ENCODE measurements around the gene CDHR3. TPM values are rescaled to one million over a fixed set of nuclear protein-coding genes. Genes with fewer than 3 reads are reported as not detected.

Gene CDHR3
- total RNA-seq = 1 to 10 TPM; 3.5 to 3.7 TPM
- long read RNA-seq, donor 1 = 0 reads
- long read RNA-seq, donor 2, partial matches to known transcripts = 1 of 2 reads
- long read RNA-seq, donor 2, other reads (novel, unspliced or antisense) = 1 of 2 reads

DNA sequence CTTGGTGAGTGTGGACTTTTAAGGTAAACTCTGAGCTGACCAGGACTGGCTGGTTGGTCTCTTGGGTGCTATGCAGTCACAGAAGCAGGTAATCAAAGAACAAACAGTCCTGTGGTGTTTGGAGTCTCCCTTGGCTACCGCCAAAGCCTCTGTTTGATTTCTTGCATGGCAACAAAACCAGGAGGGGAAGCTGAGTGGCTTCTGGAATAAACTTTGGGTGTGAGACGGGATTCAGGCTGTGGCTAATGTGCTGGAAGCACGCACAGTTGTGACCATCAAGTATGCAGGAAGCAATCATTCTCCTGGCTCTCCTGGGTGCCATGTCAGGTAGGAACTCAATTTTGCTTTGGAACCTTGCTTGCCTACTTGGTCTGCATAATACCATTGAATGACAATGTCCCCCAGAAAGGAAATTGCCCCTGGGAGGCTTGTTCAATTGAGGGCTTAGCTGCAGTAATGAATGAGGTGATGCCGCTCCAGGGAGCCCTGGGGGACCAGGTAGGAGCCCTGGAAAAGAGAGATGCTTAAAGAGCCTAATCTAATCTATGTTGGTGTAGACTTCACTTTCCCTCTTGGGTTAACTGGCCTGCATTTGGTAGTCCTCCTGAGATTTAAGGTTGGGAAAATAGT lies at the start of gene CDHR3:
TSS of gene CDHR3 (plus strand) at position 227 of the 630 bp plus-strand sequence. CDS start at position 282, 55 bp downstream.
- intact Hi-C loops (cut with DNase I) = no loop called here
- no peak for DNase-seq (ENCODE audit: low spot score)

- intact Hi-C loops (cut with DNase I) = no loop called here
- DNase-seq (ENCODE audit: low spot score) = no peak
These were observed 49.1 kb upstream of the CDHR3 start for GRCh38 chr7:105913947-105914346.

DNA sequence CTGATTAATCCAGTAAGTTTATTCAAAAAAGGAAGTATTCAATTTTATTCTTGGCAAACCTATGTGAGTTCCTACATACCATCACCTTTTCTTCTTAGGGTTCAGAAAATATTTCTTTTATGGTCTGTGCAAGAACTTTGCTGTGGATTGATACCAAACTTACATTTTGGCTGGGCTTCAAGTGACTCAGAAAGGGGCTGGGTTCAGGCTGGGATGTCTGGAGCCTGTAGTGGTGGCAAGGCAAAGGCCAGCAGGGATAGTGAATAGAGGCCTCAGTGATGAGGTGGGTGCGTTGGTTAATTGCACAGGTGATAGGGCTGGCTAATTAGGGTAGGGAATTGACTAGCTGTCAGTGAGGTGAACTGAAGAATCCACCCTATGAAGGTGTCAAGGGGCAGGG lies 46.5 kb upstream of the CDHR3 start:
- intact Hi-C loops (cut with DNase I) = no loop called here
- DNase-seq (ENCODE audit: low spot score) = no peak

- DNase-seq (ENCODE audit: low spot score) = no peak
- intact Hi-C loops (cut with DNase I) = no loop called here
These were observed 45.4 kb upstream of the CDHR3 start for GRCh38 chr7:105917659-105918058.

GRCh38 chr7:105920766-105921165 lies 42.3 kb upstream of the CDHR3 start:
- DNase-seq (ENCODE audit: low spot score) = no peak
- intact Hi-C loops (cut with DNase I) = no loop called here

- DNase-seq (ENCODE audit: low spot score) = no peak
- intact Hi-C loops (cut with DNase I) = no loop called here
These were observed 38.1 kb upstream of the CDHR3 start for GRCh38 chr7:105924945-105925344.

- no peak for DNase-seq (ENCODE audit: low spot score)
- intact Hi-C loops (cut with DNase I) = no loop called here
These were observed 36.9 kb upstream of the CDHR3 start for GRCh38 chr7:105926131-105926530.

- intact Hi-C loops (cut with DNase I) = no loop called here
- DNase-seq (ENCODE audit: low spot score) = no peak
These were observed 31.9 kb upstream of the CDHR3 start for GRCh38 chr7:105931179-105931578.

DNA sequence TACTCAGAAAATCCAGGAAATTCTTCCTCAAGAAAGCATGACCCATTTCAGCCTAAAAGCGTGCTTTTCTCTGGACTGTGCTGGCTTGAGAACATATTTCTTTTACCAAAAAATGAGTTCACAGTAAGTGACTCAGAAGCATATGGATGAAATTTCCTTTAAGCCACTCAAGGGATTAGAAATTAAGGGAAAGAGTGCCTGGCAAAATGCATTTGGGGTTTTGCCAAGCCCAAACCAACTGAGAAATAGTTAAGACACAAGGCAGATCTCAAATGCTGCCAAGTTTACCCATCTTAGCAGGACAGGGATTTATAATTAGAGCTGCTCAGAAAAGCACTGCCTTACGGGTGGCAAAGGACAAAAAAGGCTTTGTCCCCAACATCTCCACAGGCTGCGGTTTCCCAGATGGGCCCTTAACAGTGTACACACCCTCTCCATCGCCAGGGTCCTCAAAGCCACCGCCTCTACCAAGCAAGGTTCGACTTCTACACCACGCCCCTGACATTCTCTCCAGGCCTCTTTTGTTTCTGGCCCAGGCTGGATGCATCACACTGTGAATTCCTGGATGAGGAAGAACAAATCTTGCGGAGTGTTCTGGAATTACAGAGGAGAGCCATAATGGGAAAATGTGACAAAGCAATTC lies 30.1 kb upstream of the CDHR3 start:
- intact Hi-C loops (cut with DNase I) = no loop called here
- DNase-seq (ENCODE audit: low spot score) = no peak

DNA sequence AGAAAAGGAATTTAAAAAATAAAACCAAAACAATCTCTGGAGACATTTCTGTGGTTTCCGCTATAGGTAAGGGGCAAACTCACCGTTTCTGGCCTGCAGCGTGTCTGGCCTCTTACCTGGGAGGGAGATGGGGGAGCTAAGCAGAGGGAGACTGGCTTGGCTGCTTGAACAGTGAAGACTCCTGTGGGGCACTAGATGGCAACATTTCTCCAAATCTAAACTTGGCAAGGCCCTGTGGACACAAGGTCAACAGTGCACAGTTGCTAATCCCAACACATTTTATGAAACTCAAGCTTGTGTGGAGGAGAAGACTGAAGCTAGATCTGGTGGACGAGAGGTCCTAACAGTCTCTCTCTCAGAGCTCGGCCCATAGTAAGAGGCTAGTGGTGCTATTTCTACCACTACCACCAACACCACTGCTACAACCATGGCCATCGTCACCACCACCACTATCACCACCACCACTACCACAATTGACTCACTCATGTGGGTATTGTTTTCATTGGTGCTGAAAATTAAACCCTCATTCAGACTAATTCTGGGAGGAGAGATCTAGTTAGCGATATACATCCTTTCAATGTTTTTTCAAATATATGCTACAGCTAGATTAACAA lies 28.4 kb upstream of the CDHR3 start:
- DNase-seq (ENCODE audit: low spot score) = no peak
- intact Hi-C loops (cut with DNase I) = no loop called here

DNA sequence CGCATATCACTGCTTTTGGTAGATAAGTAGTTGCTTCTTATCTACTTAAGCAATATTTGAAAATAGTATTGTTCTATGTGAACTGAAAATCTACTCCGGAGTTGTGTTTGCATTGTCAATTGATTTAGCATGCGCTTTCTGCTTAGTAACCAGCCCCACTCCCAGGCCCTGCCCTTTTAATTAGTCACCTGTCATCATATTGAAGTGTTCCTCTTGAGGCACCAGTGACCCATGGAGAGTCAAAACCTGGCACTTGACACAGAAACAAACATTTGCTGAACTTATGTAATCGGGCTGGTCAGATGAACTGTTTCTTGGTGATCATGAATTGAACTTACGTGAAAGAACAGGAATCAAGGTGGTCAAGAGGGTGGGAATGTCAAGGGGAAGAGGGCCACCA lies 27.8 kb upstream of the CDHR3 start:
- intact Hi-C loops (cut with DNase I) = no loop called here
- no peak for DNase-seq (ENCODE audit: low spot score)

DNA sequence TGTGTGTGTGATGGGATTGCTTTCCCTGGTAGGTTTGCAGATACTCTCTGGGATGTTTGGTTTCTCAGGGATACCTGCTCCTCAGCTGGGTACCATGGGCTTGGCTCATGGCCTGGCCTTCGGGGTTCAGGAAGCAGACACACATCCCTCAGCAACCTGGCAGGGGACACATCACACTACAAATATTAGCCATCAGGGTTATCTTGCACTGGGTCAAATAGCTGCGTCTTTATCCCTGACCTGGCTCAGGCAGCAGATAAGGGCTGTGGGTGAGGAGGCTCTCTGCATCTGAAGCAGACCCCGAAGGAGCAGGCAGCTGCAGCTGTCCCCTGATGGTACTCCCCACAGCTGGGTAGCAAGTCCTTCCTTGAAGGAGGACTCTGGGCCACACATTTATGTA lies 25.7 kb upstream of the CDHR3 start:
- DNase-seq (ENCODE audit: low spot score) = no peak
- intact Hi-C loops (cut with DNase I) = no loop called here

GRCh38 chr7:105940109-105940508 lies 23.0 kb upstream of the CDHR3 start:
- DNase-seq (ENCODE audit: low spot score) = no peak
- intact Hi-C loops (cut with DNase I) = no loop called here

- intact Hi-C loops (cut with DNase I) = no loop called here
- DNase-seq (ENCODE audit: low spot score) = no peak
These were observed 21.5 kb upstream of the CDHR3 start for GRCh38 chr7:105941596-105941995.

DNA sequence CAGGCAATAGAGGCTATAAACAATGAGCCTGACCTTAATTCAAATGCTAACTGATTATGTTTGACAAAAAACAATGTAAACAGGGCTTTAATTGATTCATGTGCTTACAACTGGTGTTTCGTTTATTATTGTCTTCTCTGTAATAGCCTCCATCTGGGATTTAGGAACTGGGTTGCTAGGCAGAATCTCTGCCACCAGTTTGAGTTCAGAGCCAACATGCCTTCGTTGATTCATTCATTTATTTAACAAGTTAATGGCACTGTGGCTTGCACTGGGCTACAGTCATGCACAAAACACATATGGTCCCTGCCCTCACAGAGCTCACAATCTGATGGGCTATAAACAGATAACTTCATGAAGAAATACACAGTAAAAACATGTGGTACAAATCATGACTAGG lies 19.6 kb upstream of the CDHR3 start:
- intact Hi-C loops (cut with DNase I) = no loop called here
- DNase-seq (ENCODE audit: low spot score) = no peak

DNA sequence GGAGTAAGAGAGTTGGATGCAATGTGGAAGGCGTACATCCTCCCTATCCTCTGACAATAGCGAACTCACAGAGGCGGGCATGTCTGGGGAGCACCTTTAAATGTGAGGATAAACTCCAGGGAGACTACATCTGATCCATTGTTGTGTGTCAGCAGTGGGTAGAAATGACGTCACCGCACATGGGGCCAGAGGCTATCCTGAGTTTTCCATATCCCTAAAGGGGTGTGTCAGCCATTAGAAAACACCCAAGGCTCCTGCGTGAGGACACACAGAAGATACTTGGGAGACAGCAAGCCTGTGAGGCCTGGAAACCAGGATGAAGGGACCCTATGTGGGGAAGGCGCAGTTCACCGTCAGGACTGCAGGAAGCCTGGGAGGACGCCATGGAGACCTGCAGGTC lies 17.2 kb upstream of the CDHR3 start:
- no peak for DNase-seq (ENCODE audit: low spot score)
- intact Hi-C loops (cut with DNase I) = no loop called here

- DNase-seq (ENCODE audit: low spot score) = no peak
- intact Hi-C loops (cut with DNase I) = no loop called here
These were observed 11.5 kb upstream of the CDHR3 start for GRCh38 chr7:105951597-105951996.

- intact Hi-C loops (cut with DNase I) = no loop called here
- DNase-seq (ENCODE audit: low spot score) = no peak
These were observed 10.0 kb upstream of the CDHR3 start for GRCh38 chr7:105952917-105953595.

- no peak for DNase-seq (ENCODE audit: low spot score)
- intact Hi-C loops (cut with DNase I) = no loop called here
These were observed 8.4 kb upstream of the CDHR3 start for GRCh38 chr7:105954711-105955110.
